ENCODE data around the gene PGAM5. TPM values are rescaled to one million over a fixed set of nuclear protein-coding genes. Genes with fewer than 3 reads are reported as not detected.

The PGAM5 gene
- total and polyA plus RNA-seq, 9 donors = 16.8 to 25.8 (median 21.3) TPM

GRCh38 chr12:132729541-132730320 lies 19.1 kb downstream of the PGAM5 start:
- Histone ChIP-seq H3K36me3 (ENCODE audit: control insufficient read depth, insufficient read depth, low read length) (peaks cover 82% of the 10 kb centered on the region), H3K27ac (ENCODE audit: low read length) (no peak overlapping the region)
- WGBS (ENCODE audit: insufficient coverage) = 78% methylated on average over 21 of the region's 24 CpGs

GRCh38 chr12:132730353-132730752 lies 19.7 kb downstream of the PGAM5 start:
- 90% methylated on average over 7 of the region's 11 CpGs for WGBS (ENCODE audit: insufficient coverage)
- H3K36me3 ChIP-seq (ENCODE audit: control insufficient read depth, insufficient read depth, low read length) = peaks cover 84% of the 10 kb centered on the region

More at GRCh38 chr12:132729541-132730320, 19.1 kb downstream of the PGAM5 start:
- no peak overlapping the region for H3K4me3 ChIP-seq (ENCODE audit: low read length)
- DNase-seq = no peak
- H3K9me3 ChIP-seq (replicated peaks; ENCODE audit: control insufficient read depth, low read depth, low read length) = no peaks in the 10 kb centered on the region
- H3K27me3 ChIP-seq (ENCODE audit: control insufficient read depth, insufficient read depth, low read length) = no peaks in the 10 kb centered on the region
- H3K4me1 ChIP-seq (ENCODE audit: control insufficient read depth, insufficient read depth, low read length) = peaks cover 5% of the 10 kb centered on the region

GRCh38 chr12:132731574-132731973 lies 20.9 kb downstream of the PGAM5 start:
- H3K36me3 ChIP-seq (ENCODE audit: control insufficient read depth, insufficient read depth, low read length) = peaks cover 85% of the 10 kb centered on the region

More at GRCh38 chr12:132730353-132730752, 19.7 kb downstream of the PGAM5 start:
- Histone ChIP-seq H3K9me3 (replicated peaks; ENCODE audit: control insufficient read depth, low read depth, low read length) (no peaks in the 10 kb centered on the region), H3K4me1 (ENCODE audit: control insufficient read depth, insufficient read depth, low read length) (no peaks in the 10 kb centered on the region), H3K27me3 (ENCODE audit: control insufficient read depth, insufficient read depth, low read length) (no peaks in the 10 kb centered on the region), H3K4me3 (ENCODE audit: low read length) (no peak overlapping the region), H3K27ac (ENCODE audit: low read length) (no peak overlapping the region)
- no peak for DNase-seq

GRCh38 chr12:132734206-132734605 lies 23.6 kb downstream of the PGAM5 start:
- WGBS (ENCODE audit: insufficient coverage) = 65% methylated on average over 4 of the region's 10 CpGs
- Histone ChIP-seq H3K36me3 (ENCODE audit: control insufficient read depth, insufficient read depth, low read length) (peaks cover 81% of the 10 kb centered on the region), H3K27me3 (ENCODE audit: control insufficient read depth, insufficient read depth, low read length) (no peaks in the 10 kb centered on the region), H3K4me3 (ENCODE audit: low read length) (no peak overlapping the region), H3K9me3 (replicated peaks; ENCODE audit: control insufficient read depth, low read depth, low read length) (no peaks in the 10 kb centered on the region), H3K4me1 (ENCODE audit: control insufficient read depth, insufficient read depth, low read length) (no peaks in the 10 kb centered on the region), H3K27ac (ENCODE audit: low read length) (no peak overlapping the region)
- no peak for DNase-seq

More at GRCh38 chr12:132731574-132731973, 20.9 kb downstream of the PGAM5 start:
- no peaks in the 10 kb centered on the region for H3K4me1 ChIP-seq (ENCODE audit: control insufficient read depth, insufficient read depth, low read length)
- 87% methylated on average over 10 of the region's 17 CpGs for WGBS (ENCODE audit: insufficient coverage)
- no peak overlapping the region for H3K4me3 ChIP-seq (ENCODE audit: low read length)
- H3K9me3 ChIP-seq (replicated peaks; ENCODE audit: control insufficient read depth, low read depth, low read length) = no peaks in the 10 kb centered on the region
- H3K27ac ChIP-seq (ENCODE audit: low read length) = no peak overlapping the region
- no peak for DNase-seq
- H3K27me3 ChIP-seq (ENCODE audit: control insufficient read depth, insufficient read depth, low read length) = no peaks in the 10 kb centered on the region

GRCh38 chr12:132735496-132735895 lies 24.9 kb downstream of the PGAM5 start:
- WGBS (ENCODE audit: insufficient coverage) = 73% methylated on average over 19 of the region's 20 CpGs
- Histone ChIP-seq H3K27me3 (ENCODE audit: control insufficient read depth, insufficient read depth, low read length) (no peaks in the 10 kb centered on the region), H3K9me3 (replicated peaks; ENCODE audit: control insufficient read depth, low read depth, low read length) (no peaks in the 10 kb centered on the region), H3K36me3 (ENCODE audit: control insufficient read depth, insufficient read depth, low read length) (peaks cover 81% of the 10 kb centered on the region), H3K4me3 (ENCODE audit: low read length) (no peak overlapping the region), H3K4me1 (ENCODE audit: control insufficient read depth, insufficient read depth, low read length) (no peaks in the 10 kb centered on the region), H3K27ac (ENCODE audit: low read length) (no peak overlapping the region)
- no peak for DNase-seq

GRCh38 chr12:132736378-132736777 lies 25.7 kb downstream of the PGAM5 start:
- no peaks in the 10 kb centered on the region for H3K27me3 ChIP-seq (ENCODE audit: control insufficient read depth, insufficient read depth, low read length)
- 89% methylated on average over 10 of the region's 12 CpGs for WGBS (ENCODE audit: insufficient coverage)
- H3K4me1 ChIP-seq (ENCODE audit: control insufficient read depth, insufficient read depth, low read length) = no peaks in the 10 kb centered on the region
- DNase-seq = no peak
- H3K4me3 ChIP-seq (ENCODE audit: low read length) = no peak overlapping the region
- H3K27ac ChIP-seq (ENCODE audit: low read length) = no peak overlapping the region
- no peaks in the 10 kb centered on the region for H3K9me3 ChIP-seq (replicated peaks; ENCODE audit: control insufficient read depth, low read depth, low read length)
- peaks cover 82% of the 10 kb centered on the region for H3K36me3 ChIP-seq (ENCODE audit: control insufficient read depth, insufficient read depth, low read length)

GRCh38 chr12:132736913-132737312 lies 26.3 kb downstream of the PGAM5 start:
- DNase-seq = peak; percentile 14
- no peaks in the 10 kb centered on the region for H3K4me1 ChIP-seq (ENCODE audit: control insufficient read depth, insufficient read depth, low read length)
- H3K4me3 ChIP-seq (ENCODE audit: low read length) = no peak overlapping the region
- no peaks in the 10 kb centered on the region for H3K9me3 ChIP-seq (replicated peaks; ENCODE audit: control insufficient read depth, low read depth, low read length)
- H3K27me3 ChIP-seq (ENCODE audit: control insufficient read depth, insufficient read depth, low read length) = no peaks in the 10 kb centered on the region
- H3K27ac ChIP-seq (ENCODE audit: low read length) = no peak overlapping the region
- 82% methylated on average over 10 of the region's 15 CpGs for WGBS (ENCODE audit: insufficient coverage)
- H3K36me3 ChIP-seq (ENCODE audit: control insufficient read depth, insufficient read depth, low read length) = peaks cover 79% of the 10 kb centered on the region

GRCh38 chr12:132739600-132740312 lies 29.1 kb downstream of the PGAM5 start:
- 89% methylated on average over 12 of the region's 19 CpGs for WGBS (ENCODE audit: insufficient coverage)
- DNase-seq = no peak
- no peaks in the 10 kb centered on the region for H3K4me1 ChIP-seq (ENCODE audit: control insufficient read depth, insufficient read depth, low read length)
- peaks cover 79% of the 10 kb centered on the region for H3K36me3 ChIP-seq (ENCODE audit: control insufficient read depth, insufficient read depth, low read length)
- H3K4me3 ChIP-seq (ENCODE audit: low read length) = no peak overlapping the region
- H3K9me3 ChIP-seq (replicated peaks; ENCODE audit: control insufficient read depth, low read depth, low read length) = no peaks in the 10 kb centered on the region
- no peaks in the 10 kb centered on the region for H3K27me3 ChIP-seq (ENCODE audit: control insufficient read depth, insufficient read depth, low read length)
- no peak overlapping the region for H3K27ac ChIP-seq (ENCODE audit: low read length)

GRCh38 chr12:132740313-132740646 lies 29.6 kb downstream of the PGAM5 start:
- no peak for DNase-seq
- Histone ChIP-seq H3K4me1 (ENCODE audit: control insufficient read depth, insufficient read depth, low read length) (no peaks in the 10 kb centered on the region), H3K4me3 (ENCODE audit: low read length) (no peak overlapping the region), H3K27ac (ENCODE audit: low read length) (no peak overlapping the region), H3K36me3 (ENCODE audit: control insufficient read depth, insufficient read depth, low read length) (peaks cover 79% of the 10 kb centered on the region), H3K9me3 (replicated peaks; ENCODE audit: control insufficient read depth, low read depth, low read length) (no peaks in the 10 kb centered on the region), H3K27me3 (ENCODE audit: control insufficient read depth, insufficient read depth, low read length) (no peaks in the 10 kb centered on the region)
- WGBS (ENCODE audit: insufficient coverage) = 91% methylated on average over 4 of the region's 6 CpGs

GRCh38 chr12:132740652-132741051 lies 30.0 kb downstream of the PGAM5 start:
- Histone ChIP-seq H3K4me3 (ENCODE audit: low read length) (no peak overlapping the region), H3K36me3 (ENCODE audit: control insufficient read depth, insufficient read depth, low read length) (peaks cover 79% of the 10 kb centered on the region), H3K27me3 (ENCODE audit: control insufficient read depth, insufficient read depth, low read length) (no peaks in the 10 kb centered on the region), H3K4me1 (ENCODE audit: control insufficient read depth, insufficient read depth, low read length) (no peaks in the 10 kb centered on the region), H3K27ac (ENCODE audit: low read length) (no peak overlapping the region), H3K9me3 (replicated peaks; ENCODE audit: control insufficient read depth, low read depth, low read length) (no peaks in the 10 kb centered on the region)
- 84% methylated on average over 3 of the region's 11 CpGs for WGBS (ENCODE audit: insufficient coverage)
- no peak for DNase-seq
